ENCODE data around the gene DPEP2.

- TF ChIP-seq CTCF (IDR thresholded peaks at IDR 0.05) (no peak), POLR2A (IDR thresholded peaks at IDR 0.05) (no peak)
Observed at GRCh38 chr16:67990018-67990386, 9.3 kb downstream of the DPEP2 start.

Measured in thyroid gland (tissue), 4 donors.